IPS DF 6.9 (cell line): Measurements from ENCODE around the gene CACNA1C.

ENCODE experiments used
- DNase-seq: peaks from one replicate; pipeline ENCODE4 v3.0.0-alpha.2; 2013; ENCODE audit warnings: low read depth, low spot score
- H3K27ac ChIP-seq: one replicate; pipeline ENCODE4 v1.5.1; 2013; ENCODE audit warnings: low read length, control low read depth
- H3K27me3 ChIP-seq: 2 replicates; pipeline ENCODE4 v1.6.1; 2013; ENCODE audit warnings: mild to moderate bottlenecking, low read length; ENCODE audit not compliant: control insufficient read depth, insufficient read depth
- H3K36me3 ChIP-seq: 2 replicates; pipeline ENCODE4 v1.6.1; 2013; ENCODE audit warnings: low read length; ENCODE audit not compliant: control insufficient read depth, insufficient read depth
- H3K4me1 ChIP-seq: 2 replicates; pipeline ENCODE4 v1.6.1; 2013; ENCODE audit warnings: low read length; ENCODE audit not compliant: control insufficient read depth, insufficient read depth
- H3K4me3 ChIP-seq: 2 replicates; pipeline ENCODE4 v1.5.1; 2013; ENCODE audit warnings: mild to moderate bottlenecking, low read length
- H3K9me3 ChIP-seq: 2 replicates; pipeline ENCODE4 v1.6.1; 2013; ENCODE audit warnings: low read length, inconsistent platforms; ENCODE audit not compliant: control insufficient read depth, insufficient read depth
- WGBS: extraction: QIAGEN DNeasy Blood & Tissue Kit; methylation state at CpG from one replicate; pipeline ENCODE4 v1.1.7; 2013; ENCODE audit warnings: mixed read lengths, missing lambda C conversion rate; ENCODE audit not compliant: insufficient read length, insufficient coverage; 5-methylcytosine and 5-hydroxymethylcytosine counted together

CACNA1C gene

GRCh38 chr12:2167231-2167630 is 114.4 kb downstream of the CACNA1C start:
- H3K27ac ChIP-seq: no peak overlapping the region
- H3K9me3 ChIP-seq: no peaks in the 10 kb centered on the region
- H3K4me3 ChIP-seq: no peak overlapping the region
- H3K27me3 ChIP-seq: no peaks in the 10 kb centered on the region
- no peaks in the 10 kb centered on the region for H3K4me1 ChIP-seq
- no peak for DNase-seq
- no peaks in the 10 kb centered on the region for H3K36me3 ChIP-seq

- H3K27ac ChIP-seq: no peak overlapping the region
- no peaks in the 10 kb centered on the region for H3K9me3 ChIP-seq
- H3K4me1 ChIP-seq: no peaks in the 10 kb centered on the region
- WGBS: no CpG with 5 or more reads among the region's 6 CpGs
- DNase-seq: no peak
- no peak overlapping the region for H3K4me3 ChIP-seq
- no peaks in the 10 kb centered on the region for H3K27me3 ChIP-seq
- no peaks in the 10 kb centered on the region for H3K36me3 ChIP-seq
Observed at GRCh38 chr12:2168808-2169207, 116.0 kb downstream of the CACNA1C start.

- no CpG with 5 or more reads among the region's 4 CpGs for WGBS
- H3K27ac ChIP-seq: no peak overlapping the region
Observed at GRCh38 chr12:2169489-2169888, 116.7 kb downstream of the CACNA1C start.

GRCh38 chr12:2169940-2170339 is 117.2 kb downstream of the CACNA1C start:
- Histone ChIP-seq H3K4me1 (no peaks in the 10 kb centered on the region), H3K27ac (no peak overlapping the region), H3K27me3 (no peaks in the 10 kb centered on the region), H3K4me3 (no peak overlapping the region), H3K9me3 (no peaks in the 10 kb centered on the region), H3K36me3 (no peaks in the 10 kb centered on the region)
- no CpG with 5 or more reads among the region's 2 CpGs for WGBS
- DNase-seq: no peak

More at GRCh38 chr12:2169489-2169888, 116.7 kb downstream of the CACNA1C start:
- Histone ChIP-seq H3K36me3 (no peaks in the 10 kb centered on the region), H3K4me1 (no peaks in the 10 kb centered on the region), H3K27me3 (no peaks in the 10 kb centered on the region), H3K4me3 (no peak overlapping the region), H3K9me3 (no peaks in the 10 kb centered on the region)
- no peak for DNase-seq

- WGBS: no CpG with 5 or more reads among the region's 1 CpG
- H3K27me3 ChIP-seq: no peaks in the 10 kb centered on the region
- H3K9me3 ChIP-seq: no peaks in the 10 kb centered on the region
- H3K27ac ChIP-seq: no peak overlapping the region
- H3K4me1 ChIP-seq: no peaks in the 10 kb centered on the region
- DNase-seq: no peak
- no peaks in the 10 kb centered on the region for H3K36me3 ChIP-seq
- no peak overlapping the region for H3K4me3 ChIP-seq
Observed at GRCh38 chr12:2170376-2170775, 117.6 kb downstream of the CACNA1C start.

GRCh38 chr12:2171672-2172426 is 119.1 kb downstream of the CACNA1C start:
- H3K27me3 ChIP-seq: no peaks in the 10 kb centered on the region
- no peaks in the 10 kb centered on the region for H3K36me3 ChIP-seq
- WGBS: no CpG with 5 or more reads among the region's 11 CpGs

GRCh38 chr12:2172491-2173214 is 119.9 kb downstream of the CACNA1C start:
- Histone ChIP-seq H3K27me3 (no peaks in the 10 kb centered on the region), H3K27ac (no peak overlapping the region)
- no CpG with 5 or more reads among the region's 12 CpGs for WGBS

More at GRCh38 chr12:2171672-2172426, 119.1 kb downstream of the CACNA1C start:
- Histone ChIP-seq H3K9me3 (no peaks in the 10 kb centered on the region), H3K4me3 (no peak overlapping the region), H3K27ac (no peak overlapping the region), H3K4me1 (no peaks in the 10 kb centered on the region)
- DNase-seq: no peak

GRCh38 chr12:2173971-2174370 is 121.2 kb downstream of the CACNA1C start:
- no peaks in the 10 kb centered on the region for H3K4me1 ChIP-seq
- H3K4me3 ChIP-seq: no peak overlapping the region
- no CpG with 5 or more reads among the region's 4 CpGs for WGBS
- no peaks in the 10 kb centered on the region for H3K9me3 ChIP-seq
- H3K27me3 ChIP-seq: no peaks in the 10 kb centered on the region
- H3K27ac ChIP-seq: no peak overlapping the region
- H3K36me3 ChIP-seq: no peaks in the 10 kb centered on the region
- DNase-seq: no peak

More at GRCh38 chr12:2172491-2173214, 119.9 kb downstream of the CACNA1C start:
- Histone ChIP-seq H3K4me1 (no peaks in the 10 kb centered on the region), H3K36me3 (no peaks in the 10 kb centered on the region), H3K4me3 (no peak overlapping the region), H3K9me3 (no peaks in the 10 kb centered on the region)
- DNase-seq: no peak

- Histone ChIP-seq H3K4me1 (no peaks in the 10 kb centered on the region), H3K4me3 (no peak overlapping the region), H3K27ac (no peak overlapping the region), H3K9me3 (no peaks in the 10 kb centered on the region), H3K27me3 (no peaks in the 10 kb centered on the region), H3K36me3 (no peaks in the 10 kb centered on the region)
- WGBS: no CpG with 5 or more reads among the region's 6 CpGs
- DNase-seq: no peak
Observed at GRCh38 chr12:2177003-2177402, 124.2 kb downstream of the CACNA1C start.

- H3K27ac ChIP-seq: no peak overlapping the region
- no peaks in the 10 kb centered on the region for H3K36me3 ChIP-seq
- no peaks in the 10 kb centered on the region for H3K9me3 ChIP-seq
- H3K4me3 ChIP-seq: no peak overlapping the region
- H3K27me3 ChIP-seq: no peaks in the 10 kb centered on the region
- no peak for DNase-seq
- 0 out of 2 replicates have a peak, but pooled peaks cover 2% of the 10 kb centered on the region for H3K4me1 ChIP-seq
- WGBS: no CpG with 5 or more reads among the region's 3 CpGs
Observed at GRCh38 chr12:2177751-2178150, 125.0 kb downstream of the CACNA1C start.
